Measurements from ENCODE around the gene C1orf167. TPM values are rescaled to one million over a fixed set of nuclear protein-coding genes. Genes with fewer than 3 reads are reported as not detected.
A peak's percentile ranks its signal among the peaks of the same experiment; 100 is the strongest.

The C1orf167 gene
- total RNA-seq, 1 donor: not detected

- Histone ChIP-seq H3K4me1 (ENCODE audit: insufficient read depth, low read length) (peaks cover 61% of the 10 kb centered on the region), H3K4me3 (ENCODE audit: low read length) (peak within 1 kb of the TSS; percentile 79), H3K9me3 (ENCODE audit: low read depth, low read length) (no peaks in the 10 kb centered on the region), H3K27me3 (ENCODE audit: insufficient read depth, low read length) (no peaks in the 10 kb centered on the region)
Measured at GRCh38 chr1:11805422-11806306, 43.7 kb downstream of the C1orf167 start, which contains the start of the genes CLCN6 and MTHFR. Gene CLCN6, plus strand, starts transcription at chr1:11806191. Its CDS starts 72 bp downstream, at chr1:11806263. Gene MTHFR, minus strand, starts transcription at chr1:11805964. Its CDS starts 2,848 bp downstream, at chr1:11803116.

- Histone ChIP-seq H3K9me3 (ENCODE audit: low read depth, low read length) (no peaks in the 10 kb centered on the region), H3K4me3 (ENCODE audit: low read length) (peak overlapping the region; percentile 79), H3K27me3 (ENCODE audit: insufficient read depth, low read length) (no peaks in the 10 kb centered on the region), H3K4me1 (ENCODE audit: insufficient read depth, low read length) (peaks cover 57% of the 10 kb centered on the region)
Measured at GRCh38 chr1:11806307-11806936, 44.4 kb downstream of the C1orf167 start.

- peaks cover 50% of the 10 kb centered on the region for H3K4me1 ChIP-seq (ENCODE audit: insufficient read depth, low read length)
- H3K27me3 ChIP-seq (ENCODE audit: insufficient read depth, low read length): no peaks in the 10 kb centered on the region
- peak overlapping the region; percentile 79 for H3K4me3 ChIP-seq (ENCODE audit: low read length)
- no peaks in the 10 kb centered on the region for H3K9me3 ChIP-seq (ENCODE audit: low read depth, low read length)
Measured at GRCh38 chr1:11807133-11807532, 45.1 kb downstream of the C1orf167 start.

- no peaks in the 10 kb centered on the region for H3K27me3 ChIP-seq (ENCODE audit: insufficient read depth, low read length)
- H3K4me3 ChIP-seq (ENCODE audit: low read length): no peak overlapping the region
- H3K9me3 ChIP-seq (ENCODE audit: low read depth, low read length): no peaks in the 10 kb centered on the region
- H3K4me1 ChIP-seq (ENCODE audit: insufficient read depth, low read length): peaks cover 34% of the 10 kb centered on the region
Measured at GRCh38 chr1:11813021-11813420, 51.0 kb downstream of the C1orf167 start.

- H3K27me3 ChIP-seq (ENCODE audit: insufficient read depth, low read length): no peaks in the 10 kb centered on the region
- H3K4me3 ChIP-seq (ENCODE audit: low read length): no peak overlapping the region
Measured at GRCh38 chr1:11817192-11817591, 55.2 kb downstream of the C1orf167 start.

GRCh38 chr1:11822091-11822490 lies 60.1 kb downstream of the C1orf167 start:
- Histone ChIP-seq H3K27me3 (ENCODE audit: insufficient read depth, low read length) (no peaks in the 10 kb centered on the region), H3K4me3 (ENCODE audit: low read length) (no peak overlapping the region), H3K9me3 (ENCODE audit: low read depth, low read length) (no peaks in the 10 kb centered on the region), H3K4me1 (ENCODE audit: insufficient read depth, low read length) (no peaks in the 10 kb centered on the region)

More at GRCh38 chr1:11817192-11817591, 55.2 kb downstream of the C1orf167 start:
- no peaks in the 10 kb centered on the region for H3K9me3 ChIP-seq (ENCODE audit: low read depth, low read length)
- peaks cover 31% of the 10 kb centered on the region for H3K4me1 ChIP-seq (ENCODE audit: insufficient read depth, low read length)

GRCh38 chr1:11823366-11824137 lies 61.6 kb downstream of the C1orf167 start:
- H3K27me3 ChIP-seq (ENCODE audit: insufficient read depth, low read length): no peaks in the 10 kb centered on the region
- no peak overlapping the region for H3K4me3 ChIP-seq (ENCODE audit: low read length)
- no peaks in the 10 kb centered on the region for H3K9me3 ChIP-seq (ENCODE audit: low read depth, low read length)
- H3K4me1 ChIP-seq (ENCODE audit: insufficient read depth, low read length): no peaks in the 10 kb centered on the region

- H3K4me1 ChIP-seq (ENCODE audit: insufficient read depth, low read length): no peaks in the 10 kb centered on the region
- no peaks in the 10 kb centered on the region for H3K27me3 ChIP-seq (ENCODE audit: insufficient read depth, low read length)
- no peak overlapping the region for H3K4me3 ChIP-seq (ENCODE audit: low read length)
- no peaks in the 10 kb centered on the region for H3K9me3 ChIP-seq (ENCODE audit: low read depth, low read length)
Measured at GRCh38 chr1:11825131-11825530, 63.1 kb downstream of the C1orf167 start.

GRCh38 chr1:11826946-11827345 lies 65.0 kb downstream of the C1orf167 start:
- Histone ChIP-seq H3K4me3 (ENCODE audit: low read length) (no peak overlapping the region), H3K4me1 (ENCODE audit: insufficient read depth, low read length) (no peaks in the 10 kb centered on the region), H3K27me3 (ENCODE audit: insufficient read depth, low read length) (no peaks in the 10 kb centered on the region), H3K9me3 (ENCODE audit: low read depth, low read length) (no peaks in the 10 kb centered on the region)

GRCh38 chr1:11828511-11828910 lies 66.5 kb downstream of the C1orf167 start:
- Histone ChIP-seq H3K4me1 (ENCODE audit: insufficient read depth, low read length) (no peaks in the 10 kb centered on the region), H3K9me3 (ENCODE audit: low read depth, low read length) (no peaks in the 10 kb centered on the region), H3K4me3 (ENCODE audit: low read length) (no peak overlapping the region), H3K27me3 (ENCODE audit: insufficient read depth, low read length) (no peaks in the 10 kb centered on the region)

- Histone ChIP-seq H3K27me3 (ENCODE audit: insufficient read depth, low read length) (no peaks in the 10 kb centered on the region), H3K4me3 (ENCODE audit: low read length) (no peak overlapping the region), H3K9me3 (ENCODE audit: low read depth, low read length) (no peaks in the 10 kb centered on the region), H3K4me1 (ENCODE audit: insufficient read depth, low read length) (no peaks in the 10 kb centered on the region)
Measured at GRCh38 chr1:11831945-11832725, 70.1 kb downstream of the C1orf167 start.

- H3K4me3 ChIP-seq (ENCODE audit: low read length): no peak overlapping the region
- H3K4me1 ChIP-seq (ENCODE audit: insufficient read depth, low read length): no peaks in the 10 kb centered on the region
- H3K9me3 ChIP-seq (ENCODE audit: low read depth, low read length): no peaks in the 10 kb centered on the region
- H3K27me3 ChIP-seq (ENCODE audit: insufficient read depth, low read length): no peaks in the 10 kb centered on the region
Measured at GRCh38 chr1:11833497-11833896, 71.5 kb downstream of the C1orf167 start.

- no peaks in the 10 kb centered on the region for H3K27me3 ChIP-seq (ENCODE audit: insufficient read depth, low read length)
- H3K9me3 ChIP-seq (ENCODE audit: low read depth, low read length): no peaks in the 10 kb centered on the region
- H3K4me3 ChIP-seq (ENCODE audit: low read length): no peak overlapping the region
- no peaks in the 10 kb centered on the region for H3K4me1 ChIP-seq (ENCODE audit: insufficient read depth, low read length)
Measured at GRCh38 chr1:11833900-11834299, 71.9 kb downstream of the C1orf167 start.

- Histone ChIP-seq H3K4me1 (ENCODE audit: insufficient read depth, low read length) (no peaks in the 10 kb centered on the region), H3K4me3 (ENCODE audit: low read length) (no peak overlapping the region), H3K27me3 (ENCODE audit: insufficient read depth, low read length) (no peaks in the 10 kb centered on the region), H3K9me3 (ENCODE audit: low read depth, low read length) (no peaks in the 10 kb centered on the region)
Measured at GRCh38 chr1:11835441-11836225, 73.6 kb downstream of the C1orf167 start.
